Measurements from ENCODE around the gene PSMC6. TPM values are rescaled to one million over a fixed set of nuclear protein-coding genes. Genes with fewer than 3 reads are reported as not detected.
"Not testable (repeated sequence)": the region's sequence is repeated elsewhere in the genome, so short reads cannot be mapped to it uniquely, and the experiment has no call there.

Gene PSMC6
- total and polyA plus RNA-seq, 7 donors: 80.6 to 292 (median 144) TPM

- ATAC-seq (no peak), DNase-seq (no peak)
- no peaks in the 10 kb centered on the region for H3K9me3 ChIP-seq
- H3K27me3 ChIP-seq (ENCODE audit: insufficient read depth in 3 of 3, low read length in 2 of 3): no peaks in the 10 kb centered on the region
- WGBS, 3 donors: 93 to 95% (median 94%) methylated on average over 5 of the region's 5 CpGs
- peaks cover 0 to 51% of the 10 kb centered on the region in 2 donors for H3K36me3 ChIP-seq (ENCODE audit: insufficient read depth in 1 of 2, low read depth in 1 of 2)
- TF ChIP-seq, protein P1, sequence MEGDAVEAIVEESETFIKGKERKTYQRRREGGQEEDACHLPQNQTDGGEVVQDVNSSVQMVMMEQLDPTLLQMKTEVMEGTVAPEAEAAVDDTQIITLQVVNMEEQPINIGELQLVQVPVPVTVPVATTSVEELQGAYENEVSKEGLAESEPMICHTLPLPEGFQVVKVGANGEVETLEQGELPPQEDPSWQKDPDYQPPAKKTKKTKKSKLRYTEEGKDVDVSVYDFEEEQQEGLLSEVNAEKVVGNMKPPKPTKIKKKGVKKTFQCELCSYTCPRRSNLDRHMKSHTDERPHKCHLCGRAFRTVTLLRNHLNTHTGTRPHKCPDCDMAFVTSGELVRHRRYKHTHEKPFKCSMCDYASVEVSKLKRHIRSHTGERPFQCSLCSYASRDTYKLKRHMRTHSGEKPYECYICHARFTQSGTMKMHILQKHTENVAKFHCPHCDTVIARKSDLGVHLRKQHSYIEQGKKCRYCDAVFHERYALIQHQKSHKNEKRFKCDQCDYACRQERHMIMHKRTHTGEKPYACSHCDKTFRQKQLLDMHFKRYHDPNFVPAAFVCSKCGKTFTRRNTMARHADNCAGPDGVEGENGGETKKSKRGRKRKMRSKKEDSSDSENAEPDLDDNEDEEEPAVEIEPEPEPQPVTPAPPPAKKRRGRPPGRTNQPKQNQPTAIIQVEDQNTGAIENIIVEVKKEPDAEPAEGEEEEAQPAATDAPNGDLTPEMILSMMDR (IDR thresholded peaks at IDR 0.05): no peak
- no peaks in the 10 kb centered on the region for H3K4me1 ChIP-seq
- intact Hi-C loops (cut with DNase I): no loop called here
- no peak overlapping the region for H3K27ac ChIP-seq
- no peak overlapping the region for H3K4me3 ChIP-seq
Observed at GRCh38 chr14:52755607-52756316, 48.8 kb downstream of the PSMC6 start.

- Histone ChIP-seq H3K36me3 (ENCODE audit: insufficient read depth in 1 of 2, low read depth in 1 of 2) (peaks cover 0 to 56% of the 10 kb centered on the region in 2 donors), H3K27me3 (ENCODE audit: insufficient read depth in 3 of 3, low read length in 2 of 3) (no peaks in the 10 kb centered on the region), H3K4me1 (no peaks in the 10 kb centered on the region), H3K27ac (no peak overlapping the region), H3K4me3 (no peak overlapping the region), H3K9me3 (no peaks in the 10 kb centered on the region)
- ATAC-seq (no peak), DNase-seq (no peak)
- 100% methylated on average over 1 of the region's 1 CpG for WGBS, 3 donors
- intact Hi-C loops (cut with DNase I): no loop called here
- TF ChIP-seq, protein P1 (IDR thresholded peaks at IDR 0.05): no peak
Observed at GRCh38 chr14:52759145-52759544, 52.1 kb downstream of the PSMC6 start.

DNA sequence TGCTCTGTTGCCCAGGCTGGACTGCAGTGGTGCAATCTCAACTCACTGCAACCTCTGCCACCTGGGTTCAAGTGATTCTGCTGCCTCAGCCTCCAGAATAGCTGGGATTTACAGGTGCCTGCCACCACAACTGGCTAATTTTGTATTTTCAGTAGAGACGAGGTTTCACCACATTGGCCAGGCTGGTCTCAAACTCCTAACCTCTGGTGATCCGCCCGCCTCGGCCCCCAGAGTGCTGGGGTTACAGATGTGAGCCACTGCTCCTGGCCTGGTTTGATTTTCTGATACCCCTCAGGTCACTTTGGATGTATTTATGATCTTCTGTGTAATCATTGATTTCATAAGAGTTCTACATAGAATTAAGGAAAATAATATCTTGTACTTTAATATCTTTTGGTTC, 55.9 kb downstream of the PSMC6 start:
- DNase-seq; H3K4me1 ChIP-seq; H3K4me3 ChIP-seq; ATAC-seq; H3K9me3 ChIP-seq; H3K27ac ChIP-seq; H3K27me3 ChIP-seq (ENCODE audit: insufficient read depth in 3 of 3, low read length in 2 of 3): not testable (repeated sequence)
- peaks cover 0 to 61% of the 10 kb centered on the region in 2 donors for H3K36me3 ChIP-seq (ENCODE audit: insufficient read depth in 1 of 2, low read depth in 1 of 2)
- intact Hi-C loops (cut with DNase I): loop anchor here in 1 of 2 donors (10.0 kb wide), 1 partner anchor 48 kb away; no protein-coding TSS in a partner anchor
- 93 to 98% (median 94%) methylated on average over 4 of the region's 4 CpGs for WGBS, 3 donors

GRCh38 chr14:52767058-52767833, 60.2 kb downstream of the PSMC6 start:
- H3K9me3 ChIP-seq: no peaks in the 10 kb centered on the region
- no peak for DNase-seq
- WGBS, 3 donors: 95 to 97% (median 96%) methylated on average over 3 of the region's 3 CpGs
- intact Hi-C loops (cut with DNase I): loop anchor here in 1 of 2 donors (10.0 kb wide), 1 partner anchor 52 kb away; no protein-coding TSS in a partner anchor
- H3K36me3 ChIP-seq (ENCODE audit: insufficient read depth in 1 of 2, low read depth in 1 of 2): peaks cover 0 to 63% of the 10 kb centered on the region in 2 donors
- no peak overlapping the region for H3K4me3 ChIP-seq
- no peak for ATAC-seq
- H3K27ac ChIP-seq: no peak overlapping the region
- TF ChIP-seq, protein P1 (IDR thresholded peaks at IDR 0.05): no peak
- no peaks in the 10 kb centered on the region for H3K4me1 ChIP-seq
- no peaks in the 10 kb centered on the region for H3K27me3 ChIP-seq (ENCODE audit: insufficient read depth in 3 of 3, low read length in 2 of 3)

- TF ChIP-seq, protein P1 (IDR thresholded peaks at IDR 0.05): no peak
- no peaks in the 10 kb centered on the region for H3K9me3 ChIP-seq
- H3K27ac ChIP-seq: no peak overlapping the region
- intact Hi-C loops (cut with DNase I): loop anchor here in 1 of 2 donors (10.0 kb wide), 1 partner anchor 55 kb away; no protein-coding TSS in a partner anchor
- peaks cover 0 to 77% of the 10 kb centered on the region in 2 donors for H3K36me3 ChIP-seq (ENCODE audit: insufficient read depth in 1 of 2, low read depth in 1 of 2)
- H3K4me3 ChIP-seq: no peak overlapping the region
- ATAC-seq (no peak), DNase-seq (no peak)
- no peaks in the 10 kb centered on the region for H3K4me1 ChIP-seq
- no peaks in the 10 kb centered on the region for H3K27me3 ChIP-seq (ENCODE audit: insufficient read depth in 3 of 3, low read length in 2 of 3)
Observed at GRCh38 chr14:52769887-52770286, 62.9 kb downstream of the PSMC6 start.

Measured in psoas muscle (tissue), 8 donors.